ENCODE results near the gene GALNT2. TPM values are rescaled to one million over a fixed set of nuclear protein-coding genes. Genes with fewer than 3 reads are reported as not detected.
A peak's percentile ranks its signal among the peaks of the same experiment; 100 is the strongest.

GALNT2 gene
- total and polyA plus RNA-seq, 4 donors: 47.5 to 182 (median 114) TPM

GRCh38 chr1:230025686-230026085 is 41.4 kb upstream of the GALNT2 start:
- TF ChIP-seq RXRA (IDR thresholded peaks at IDR 0.05): peak; percentile 24 to 56
- no peak for TF ChIP-seq JUND (IDR thresholded peaks at IDR 0.05)
- no peak for TF ChIP-seq CTCF (IDR thresholded peaks at IDR 0.05; ENCODE audit: low read depth, low read length, missing input control)
- peak in 1 of 2 donors; percentile 27 for TF ChIP-seq HNF4A (conservative IDR thresholded peaks at IDR 0.05)
- TF ChIP-seq SP1 (IDR thresholded peaks at IDR 0.05): peak; percentile 7
- no peaks in the 10 kb centered on the region for H3K27me3 ChIP-seq (ENCODE audit: control insufficient read depth in 4 of 4, insufficient read depth in 4 of 4, low read length in 3 of 4)
- no peaks in the 10 kb centered on the region for H3K4me1 ChIP-seq (ENCODE audit: control insufficient read depth in 4 of 4, insufficient read depth in 4 of 4, low read length in 3 of 4)
- no peak overlapping the region for H3K4me3 ChIP-seq (ENCODE audit: low read depth in 1 of 3, low read length in 3 of 3)
- no peak overlapping the region for H3K27ac ChIP-seq (ENCODE audit: low read depth in 1 of 2, low read length in 2 of 2)
- DNase-seq (ENCODE audit: low spot score): no peak
- 52% methylated on average over 3 of the region's 3 CpGs for WGBS
- no peaks in the 10 kb centered on the region for H3K36me3 ChIP-seq (ENCODE audit: control insufficient read depth in 4 of 4, insufficient read depth in 3 of 4, low read depth in 1 of 4, low read length in 3 of 4)
- peaks cover 0 to 2% (median 0%) of the 10 kb centered on the region in 4 donors for H3K9me3 ChIP-seq (ENCODE audit: control insufficient read depth in 4 of 4, low read length in 3 of 4)
- no peak overlapping the region for H3K9ac ChIP-seq (ENCODE audit: low read depth in 1 of 2, low read length in 2 of 2)

- Histone ChIP-seq H3K9ac (ENCODE audit: low read depth in 1 of 2, low read length in 2 of 2) (no peak overlapping the region), H3K4me1 (ENCODE audit: control insufficient read depth in 4 of 4, insufficient read depth in 4 of 4, low read length in 3 of 4) (no peaks in the 10 kb centered on the region), H3K9me3 (ENCODE audit: control insufficient read depth in 4 of 4, low read length in 3 of 4) (peaks cover 0 to 2% (median 0%) of the 10 kb centered on the region in 4 donors), H3K27ac (ENCODE audit: low read depth in 1 of 2, low read length in 2 of 2) (no peak overlapping the region), H3K4me3 (ENCODE audit: low read depth in 1 of 3, low read length in 3 of 3) (no peak overlapping the region), H3K36me3 (ENCODE audit: control insufficient read depth in 4 of 4, insufficient read depth in 3 of 4, low read depth in 1 of 4, low read length in 3 of 4) (no peaks in the 10 kb centered on the region), H3K27me3 (ENCODE audit: control insufficient read depth in 4 of 4, insufficient read depth in 4 of 4, low read length in 3 of 4) (no peaks in the 10 kb centered on the region)
- 96% methylated on average over 1 of the region's 1 CpG for WGBS
- no peak for DNase-seq (ENCODE audit: low spot score)
- TF ChIP-seq HNF4G (IDR thresholded peaks at IDR 0.05): no peak
- no peak for TF ChIP-seq HNF4A (conservative IDR thresholded peaks at IDR 0.05)
- TF ChIP-seq CTCF (IDR thresholded peaks at IDR 0.05; ENCODE audit: low read depth, low read length, missing input control): no peak
- TF ChIP-seq FOXA1 (IDR thresholded peaks at IDR 0.05): no peak
- no peak for TF ChIP-seq TAF1 (conservative IDR thresholded peaks at IDR 0.05)
- TF ChIP-seq, protein P1, sequence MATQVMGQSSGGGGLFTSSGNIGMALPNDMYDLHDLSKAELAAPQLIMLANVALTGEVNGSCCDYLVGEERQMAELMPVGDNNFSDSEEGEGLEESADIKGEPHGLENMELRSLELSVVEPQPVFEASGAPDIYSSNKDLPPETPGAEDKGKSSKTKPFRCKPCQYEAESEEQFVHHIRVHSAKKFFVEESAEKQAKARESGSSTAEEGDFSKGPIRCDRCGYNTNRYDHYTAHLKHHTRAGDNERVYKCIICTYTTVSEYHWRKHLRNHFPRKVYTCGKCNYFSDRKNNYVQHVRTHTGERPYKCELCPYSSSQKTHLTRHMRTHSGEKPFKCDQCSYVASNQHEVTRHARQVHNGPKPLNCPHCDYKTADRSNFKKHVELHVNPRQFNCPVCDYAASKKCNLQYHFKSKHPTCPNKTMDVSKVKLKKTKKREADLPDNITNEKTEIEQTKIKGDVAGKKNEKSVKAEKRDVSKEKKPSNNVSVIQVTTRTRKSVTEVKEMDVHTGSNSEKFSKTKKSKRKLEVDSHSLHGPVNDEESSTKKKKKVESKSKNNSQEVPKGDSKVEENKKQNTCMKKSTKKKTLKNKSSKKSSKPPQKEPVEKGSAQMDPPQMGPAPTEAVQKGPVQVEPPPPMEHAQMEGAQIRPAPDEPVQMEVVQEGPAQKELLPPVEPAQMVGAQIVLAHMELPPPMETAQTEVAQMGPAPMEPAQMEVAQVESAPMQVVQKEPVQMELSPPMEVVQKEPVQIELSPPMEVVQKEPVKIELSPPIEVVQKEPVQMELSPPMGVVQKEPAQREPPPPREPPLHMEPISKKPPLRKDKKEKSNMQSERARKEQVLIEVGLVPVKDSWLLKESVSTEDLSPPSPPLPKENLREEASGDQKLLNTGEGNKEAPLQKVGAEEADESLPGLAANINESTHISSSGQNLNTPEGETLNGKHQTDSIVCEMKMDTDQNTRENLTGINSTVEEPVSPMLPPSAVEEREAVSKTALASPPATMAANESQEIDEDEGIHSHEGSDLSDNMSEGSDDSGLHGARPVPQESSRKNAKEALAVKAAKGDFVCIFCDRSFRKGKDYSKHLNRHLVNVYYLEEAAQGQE (IDR thresholded peaks at IDR 0.05): no peak
- no peak for TF ChIP-seq RAD21 (IDR thresholded peaks at IDR 0.05)
- TF ChIP-seq, protein P2, sequence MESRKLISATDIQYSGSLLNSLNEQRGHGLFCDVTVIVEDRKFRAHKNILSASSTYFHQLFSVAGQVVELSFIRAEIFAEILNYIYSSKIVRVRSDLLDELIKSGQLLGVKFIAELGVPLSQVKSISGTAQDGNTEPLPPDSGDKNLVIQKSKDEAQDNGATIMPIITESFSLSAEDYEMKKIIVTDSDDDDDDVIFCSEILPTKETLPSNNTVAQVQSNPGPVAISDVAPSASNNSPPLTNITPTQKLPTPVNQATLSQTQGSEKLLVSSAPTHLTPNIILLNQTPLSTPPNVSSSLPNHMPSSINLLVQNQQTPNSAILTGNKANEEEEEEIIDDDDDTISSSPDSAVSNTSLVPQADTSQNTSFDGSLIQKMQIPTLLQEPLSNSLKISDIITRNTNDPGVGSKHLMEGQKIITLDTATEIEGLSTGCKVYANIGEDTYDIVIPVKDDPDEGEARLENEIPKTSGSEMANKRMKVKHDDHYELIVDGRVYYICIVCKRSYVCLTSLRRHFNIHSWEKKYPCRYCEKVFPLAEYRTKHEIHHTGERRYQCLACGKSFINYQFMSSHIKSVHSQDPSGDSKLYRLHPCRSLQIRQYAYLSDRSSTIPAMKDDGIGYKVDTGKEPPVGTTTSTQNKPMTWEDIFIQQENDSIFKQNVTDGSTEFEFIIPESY (IDR thresholded peaks at IDR 0.05): no peak
- no peak for TF ChIP-seq JUND (IDR thresholded peaks at IDR 0.05)
- TF ChIP-seq NR2F2 (IDR thresholded peaks at IDR 0.05): no peak
- no peak for TF ChIP-seq EGR1 (IDR thresholded peaks at IDR 0.05; ENCODE audit: low read depth in 2 of 2)
- no peak for TF ChIP-seq SP1 (IDR thresholded peaks at IDR 0.05)
- TF ChIP-seq, protein P3, sequence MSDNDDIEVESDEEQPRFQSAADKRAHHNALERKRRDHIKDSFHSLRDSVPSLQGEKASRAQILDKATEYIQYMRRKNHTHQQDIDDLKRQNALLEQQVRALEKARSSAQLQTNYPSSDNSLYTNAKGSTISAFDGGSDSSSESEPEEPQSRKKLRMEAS (IDR thresholded peaks at IDR 0.05): no peak
- TF ChIP-seq GABPA (IDR thresholded peaks at IDR 0.05 in 1 of 2, conservative IDR thresholded peaks at IDR 0.05 in 1 of 2): no peak
- TF ChIP-seq FOXA2 (IDR thresholded peaks at IDR 0.05): no peak
- no peak for TF ChIP-seq ATF3 (IDR thresholded peaks at IDR 0.05)
- TF ChIP-seq YY1 (IDR thresholded peaks at IDR 0.05): no peak
- TF ChIP-seq RXRA (IDR thresholded peaks at IDR 0.05): no peak
Measured at GRCh38 chr1:230026139-230026538, 40.9 kb upstream of the GALNT2 start.
